ENCODE measurements around the gene KLF4.

Gene KLF4

DNA sequence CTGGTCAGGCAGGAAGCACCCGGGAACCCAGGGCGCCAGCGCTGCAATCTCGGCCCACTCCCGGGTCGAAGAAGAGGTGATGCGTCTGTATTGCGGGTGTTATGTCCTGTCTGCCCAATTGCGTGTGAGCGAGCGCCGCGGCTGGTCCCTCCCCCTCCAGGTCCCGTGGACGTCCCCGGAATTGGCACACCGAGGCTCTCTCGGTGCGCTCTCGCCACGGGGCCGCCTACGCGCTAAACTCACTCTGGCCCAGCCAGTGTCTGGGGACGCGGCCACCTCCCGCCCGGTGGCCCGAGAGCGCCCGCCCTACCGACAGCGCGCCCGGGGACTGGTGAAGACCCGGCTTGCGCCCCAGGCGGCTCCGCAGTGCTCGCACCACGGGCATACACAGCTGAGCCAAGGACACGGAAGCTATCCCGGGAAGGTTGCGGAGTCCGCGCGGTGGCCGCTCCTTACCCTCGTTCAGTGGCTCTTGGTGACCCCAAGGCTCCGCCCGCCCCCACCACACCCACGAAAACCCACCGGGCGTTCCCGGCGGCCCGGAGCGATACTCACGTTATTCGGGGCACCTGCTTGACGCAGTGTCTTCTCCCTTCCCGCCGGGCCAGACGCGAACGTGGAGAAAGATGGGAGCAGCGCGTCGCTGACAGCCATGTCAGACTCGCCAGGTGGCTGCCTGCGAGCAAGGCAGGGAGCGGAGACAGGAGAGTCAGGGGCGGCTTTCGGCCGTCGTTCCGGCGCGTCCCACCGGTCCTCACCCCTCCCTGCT lies 1.0 kb downstream of the KLF4 start:
- no peak for FAIRE-seq
- no peak for DNase-seq (ENCODE audit: low spot score)

DNA sequence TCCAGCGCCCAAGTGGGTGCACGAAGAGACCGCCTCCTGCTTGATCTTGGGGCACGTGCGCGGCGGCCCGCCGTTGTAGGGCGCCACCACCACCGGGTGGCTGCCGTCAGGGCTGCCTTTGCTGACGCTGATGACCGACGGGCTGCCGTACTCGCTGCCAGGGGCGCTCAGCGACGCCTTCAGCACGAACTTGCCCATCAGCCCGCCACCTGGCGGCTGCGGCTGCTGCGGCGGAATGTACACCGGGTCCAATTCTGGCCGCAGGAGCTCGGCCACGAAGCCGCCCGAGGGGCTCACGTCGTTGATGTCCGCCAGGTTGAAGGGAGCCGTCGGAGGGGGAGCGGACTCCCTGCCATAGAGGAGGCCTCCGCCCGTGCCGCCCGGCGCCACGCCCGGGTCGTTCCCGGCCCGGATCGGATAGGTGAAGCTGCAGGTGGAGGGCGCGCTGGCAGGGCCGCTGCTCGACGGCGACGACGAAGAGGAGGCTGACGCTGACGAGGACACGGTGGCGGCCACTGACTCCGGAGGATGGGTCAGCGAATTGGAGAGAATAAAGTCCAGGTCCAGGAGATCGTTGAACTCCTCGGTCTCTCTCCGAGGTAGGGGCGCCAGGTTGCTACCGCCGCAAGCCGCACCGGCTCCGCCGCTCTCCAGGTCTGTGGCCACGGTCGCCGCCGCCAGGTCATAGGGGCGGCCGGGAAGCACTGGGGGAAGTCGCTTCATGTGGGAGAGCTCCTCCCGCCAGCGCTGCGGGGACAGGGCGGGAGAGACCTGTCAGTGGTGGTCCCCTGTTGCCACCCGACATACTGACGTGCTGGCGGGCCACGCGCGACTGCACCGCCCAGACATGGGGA lies 1.8 kb downstream of the KLF4 start:
- DNase-seq (ENCODE audit: low spot score) (no peak), FAIRE-seq (no peak)

DNA sequence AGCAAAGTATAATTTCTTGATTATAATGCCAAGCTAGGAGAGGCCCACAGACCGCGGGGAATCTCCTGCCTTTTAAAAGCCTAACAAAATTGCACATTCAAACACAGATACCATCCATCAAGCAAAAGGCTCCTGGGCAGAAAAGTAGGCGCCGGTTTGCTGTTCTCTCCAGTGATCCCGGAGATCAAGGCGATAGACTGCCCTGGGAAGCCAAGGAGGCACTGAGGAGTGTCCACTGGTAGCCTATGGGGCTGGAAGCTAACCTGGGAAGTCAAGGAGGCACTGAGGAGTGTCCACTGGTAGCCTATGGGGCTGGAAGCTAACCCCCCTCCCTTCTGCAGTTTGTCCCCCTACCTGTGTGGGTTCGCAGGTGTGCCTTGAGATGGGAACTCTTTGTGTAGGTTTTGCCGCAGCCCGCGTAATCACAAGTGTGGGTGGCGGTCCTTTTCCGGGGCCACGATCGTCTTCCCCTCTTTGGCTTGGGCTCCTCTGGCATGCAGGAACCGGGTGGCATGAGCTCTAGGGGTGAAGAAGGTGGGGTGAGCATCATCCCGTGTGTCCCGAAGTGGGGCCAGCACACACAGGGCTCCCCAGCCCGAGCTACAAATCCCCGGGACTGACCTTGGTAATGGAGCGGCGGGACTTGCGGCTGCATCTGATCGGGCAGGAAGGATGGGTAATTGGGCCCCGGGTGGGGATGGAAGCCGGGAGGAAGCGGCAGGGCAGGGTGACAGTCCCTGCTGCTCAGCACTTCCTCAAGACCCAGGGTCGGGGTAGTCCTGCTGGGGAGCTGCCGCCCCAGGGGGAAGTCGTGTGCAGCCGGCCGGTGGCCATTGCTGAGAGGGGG lies 2.7 kb downstream of the KLF4 start:
- FAIRE-seq (no peak), DNase-seq (ENCODE audit: low spot score) (no peak)

DNA sequence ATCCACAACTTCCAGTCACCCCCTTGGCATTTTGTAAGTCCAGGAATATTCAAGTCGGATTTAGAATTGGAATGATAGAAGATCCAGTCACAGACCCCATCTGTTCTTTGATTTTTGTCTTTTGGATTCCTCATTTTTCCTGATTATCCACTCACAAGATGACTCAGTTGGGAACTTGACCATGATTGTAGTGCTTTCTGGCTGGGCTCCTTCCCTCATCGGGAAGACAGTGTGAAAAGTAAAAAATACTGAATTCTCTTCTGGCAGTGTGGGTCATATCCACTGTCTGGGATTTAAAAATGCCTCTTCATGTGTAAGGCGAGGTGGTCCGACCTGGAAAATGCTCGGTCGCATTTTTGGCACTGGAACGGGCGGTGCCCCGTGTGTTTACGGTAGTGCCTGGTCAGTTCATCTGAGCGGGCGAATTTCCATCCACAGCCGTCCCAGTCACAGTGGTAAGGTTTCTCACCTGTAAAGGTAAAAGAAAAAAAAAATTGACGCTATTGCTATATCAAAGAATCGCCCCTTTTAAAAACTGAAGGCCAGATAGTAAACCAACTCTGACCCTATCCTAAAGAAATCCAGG lies 4.0 kb downstream of the KLF4 start:
- DNase-seq (ENCODE audit: low spot score) (no peak), FAIRE-seq (no peak)

DNA sequence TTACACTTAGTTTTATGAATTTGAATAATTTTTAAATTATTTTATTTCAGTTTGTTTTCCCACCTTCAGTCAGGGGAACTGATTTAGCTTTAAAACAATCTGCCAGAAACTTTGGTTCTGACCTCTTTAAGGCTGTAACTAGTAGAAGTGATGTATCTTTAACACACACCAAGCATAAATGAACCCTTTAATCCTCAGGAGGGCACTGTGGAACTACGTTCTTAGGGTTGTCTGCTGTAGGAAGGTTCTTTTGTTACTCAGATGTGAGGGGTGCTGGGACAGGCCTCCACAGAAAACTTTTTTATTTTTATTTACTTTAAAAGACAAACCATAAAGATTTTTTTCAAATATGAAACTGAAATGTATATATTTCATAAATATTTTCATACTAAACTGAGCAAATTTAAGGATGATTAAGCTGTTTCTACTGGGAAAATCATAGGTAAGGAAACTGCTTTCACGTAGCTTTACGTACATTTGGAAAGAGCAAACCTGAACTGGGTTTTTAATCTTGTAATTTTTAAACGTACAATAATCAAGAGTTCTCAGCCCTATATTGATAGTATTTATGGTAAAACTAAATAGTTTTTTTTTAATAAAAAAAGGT lies 5.3 kb downstream of the KLF4 start:
- DNase-seq (ENCODE audit: low spot score) (peak; percentile 49), FAIRE-seq (no peak)

DNA sequence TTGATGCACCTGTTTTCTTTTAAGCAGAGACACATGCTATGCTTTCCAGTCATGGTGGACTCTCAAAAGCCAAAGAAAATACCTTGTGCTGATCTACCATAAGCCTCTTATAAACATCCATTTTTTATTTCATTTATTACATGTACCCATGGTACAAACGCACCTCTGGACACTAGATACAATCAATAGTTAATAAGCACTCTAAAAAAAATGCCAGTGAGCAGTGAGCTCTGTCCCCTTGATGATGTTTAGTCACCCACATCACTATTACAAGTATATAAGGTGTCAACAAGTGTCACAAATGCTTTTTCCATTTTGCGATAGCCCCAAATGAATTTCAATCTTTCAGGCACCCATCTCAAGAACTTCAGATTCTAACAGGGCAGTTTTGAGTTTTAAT lies 5.9 kb downstream of the KLF4 start:
- no peak for DNase-seq (ENCODE audit: low spot score)
- FAIRE-seq: no peak

DNA sequence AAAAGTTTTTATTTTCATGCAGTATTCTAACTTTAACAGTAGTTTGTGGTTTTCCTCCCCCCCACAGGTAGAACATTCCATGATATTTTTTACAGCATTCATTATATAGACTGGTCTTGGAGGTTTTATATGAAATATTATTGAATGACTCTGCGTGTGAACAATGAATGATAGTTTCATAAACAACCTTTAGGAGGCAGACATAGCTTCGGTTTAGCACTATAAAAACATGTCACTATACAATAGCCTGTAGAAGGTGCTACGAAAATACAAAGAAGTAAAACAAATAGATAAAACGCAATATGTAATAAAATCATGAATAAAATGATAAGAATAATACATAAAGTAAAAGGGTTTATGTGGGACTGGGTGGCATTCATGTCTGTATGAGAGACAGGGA lies 8.5 kb downstream of the KLF4 start:
- DNase-seq (ENCODE audit: low spot score): peak; percentile 23

DNA sequence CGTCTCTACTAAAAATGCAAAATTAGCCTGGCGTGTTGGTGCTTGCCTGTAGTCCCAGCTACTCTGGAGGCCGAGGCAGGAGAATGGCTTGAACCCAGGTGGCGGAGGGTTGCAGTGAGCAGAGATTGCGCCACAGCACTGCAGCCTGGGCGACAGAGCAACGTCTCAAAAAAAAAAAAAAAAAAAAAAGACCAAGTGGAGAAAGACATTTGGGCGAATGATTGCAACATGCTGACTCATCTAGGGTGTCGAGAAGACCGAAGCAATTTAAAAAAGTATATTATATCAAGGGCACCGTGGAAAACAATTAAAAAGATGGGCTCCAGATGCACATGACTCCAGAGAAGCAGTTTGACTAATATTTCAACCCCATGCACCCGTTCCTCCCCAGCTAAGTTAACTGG lies 9.2 kb downstream of the KLF4 start:
- DNase-seq (ENCODE audit: low spot score) (peak; percentile 46), FAIRE-seq (no peak)

More for the DNA sequence above, 8.5 kb downstream of the KLF4 start:
- FAIRE-seq: no peak

DNA sequence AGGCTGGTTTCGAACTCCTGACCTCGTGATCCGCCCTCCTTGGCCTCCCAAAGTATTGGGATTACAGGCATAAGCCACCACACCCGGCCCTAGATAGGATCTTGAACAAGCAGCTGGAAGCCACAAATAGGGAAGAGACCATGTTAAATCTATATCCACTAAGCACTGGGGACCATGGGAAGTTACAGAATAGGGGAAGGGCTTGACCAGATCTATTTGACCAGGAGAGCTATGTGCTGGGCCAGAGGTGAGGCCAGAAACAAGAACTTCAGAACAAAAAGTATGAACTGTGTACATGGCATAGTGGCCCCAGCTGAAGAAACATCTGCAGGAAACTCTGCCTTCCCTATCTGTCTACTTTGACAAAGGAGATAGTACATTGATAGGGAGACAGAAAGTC lies 10.8 kb downstream of the KLF4 start:
- FAIRE-seq (no peak), DNase-seq (ENCODE audit: low spot score) (no peak)

DNA sequence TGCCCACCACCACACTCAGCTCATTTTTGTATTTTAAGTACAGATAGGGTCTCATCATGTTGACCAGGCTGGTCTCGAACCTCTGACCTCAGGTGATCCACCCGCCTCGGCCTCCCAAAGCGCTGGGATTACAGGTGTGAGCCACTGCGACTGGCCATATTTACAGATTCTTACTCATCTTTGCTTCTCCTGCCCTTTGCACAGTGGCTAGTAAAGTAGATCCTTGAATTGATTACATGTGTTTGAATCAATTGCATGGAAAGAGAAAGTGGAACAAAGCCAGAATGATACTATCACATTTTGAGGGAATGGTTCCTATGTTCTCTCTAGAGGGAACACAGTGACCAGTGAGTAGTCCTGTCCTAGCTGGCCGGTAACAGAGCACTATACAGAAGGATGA lies 15.4 kb downstream of the KLF4 start:
- FAIRE-seq: no peak
- no peak for DNase-seq (ENCODE audit: low spot score)

DNA sequence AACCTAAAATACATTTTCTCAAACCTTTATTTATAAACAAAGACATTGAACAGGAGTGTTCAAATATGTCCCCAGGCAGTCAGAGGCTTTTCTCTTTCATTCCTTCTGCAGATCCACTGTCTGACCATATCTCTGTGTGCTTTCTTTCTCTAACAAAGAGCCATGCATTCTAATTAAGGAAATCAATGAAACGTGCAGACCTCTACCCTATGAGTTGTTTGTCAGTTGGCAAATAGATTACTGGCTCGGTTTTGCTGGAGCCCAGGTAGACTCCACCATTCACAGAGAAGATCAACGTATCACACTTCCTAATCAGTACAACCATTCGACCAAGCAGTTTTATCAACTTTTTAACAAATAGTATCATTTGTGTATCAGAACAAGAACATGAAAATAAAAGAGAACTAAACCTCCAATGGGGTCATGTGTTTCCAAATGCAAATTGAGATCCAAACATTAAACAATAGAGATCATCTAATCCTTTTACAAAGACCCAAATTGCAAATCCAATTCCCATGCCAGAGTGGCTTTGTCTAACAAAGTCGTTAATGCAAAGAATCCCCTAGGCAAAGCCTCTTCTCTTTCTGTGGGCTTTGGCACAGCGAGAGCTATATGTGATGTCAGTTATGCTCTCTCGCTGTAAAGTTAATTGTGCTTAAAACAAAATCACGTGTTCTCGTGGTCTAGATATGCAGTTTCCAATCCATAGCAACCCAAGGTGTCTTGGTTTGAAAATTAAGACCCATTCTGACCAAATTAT lies 16.8 kb downstream of the KLF4 start:
- DNase-seq (ENCODE audit: low spot score) (no peak), FAIRE-seq (no peak)

DNA sequence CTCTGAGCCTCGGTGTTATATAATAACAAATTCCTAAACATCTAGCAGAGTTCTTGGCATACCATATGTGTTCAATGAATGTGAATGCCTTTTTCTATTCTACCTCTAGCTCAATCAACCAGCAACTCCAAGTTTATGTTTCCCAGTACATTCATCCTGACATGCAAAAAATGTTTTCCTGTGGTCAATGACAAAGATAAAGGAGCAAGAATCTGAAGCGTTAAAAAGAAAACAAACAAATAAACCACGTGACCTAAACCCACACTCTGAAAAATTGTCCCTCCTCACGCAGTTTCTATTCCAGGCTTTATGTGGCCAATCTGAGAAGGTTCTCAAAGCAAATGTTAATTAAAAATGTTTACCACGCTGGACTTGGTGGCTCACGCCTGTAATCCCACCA lies 18.0 kb downstream of the KLF4 start:
- no peak for DNase-seq (ENCODE audit: low spot score)
- FAIRE-seq: no peak

DNA sequence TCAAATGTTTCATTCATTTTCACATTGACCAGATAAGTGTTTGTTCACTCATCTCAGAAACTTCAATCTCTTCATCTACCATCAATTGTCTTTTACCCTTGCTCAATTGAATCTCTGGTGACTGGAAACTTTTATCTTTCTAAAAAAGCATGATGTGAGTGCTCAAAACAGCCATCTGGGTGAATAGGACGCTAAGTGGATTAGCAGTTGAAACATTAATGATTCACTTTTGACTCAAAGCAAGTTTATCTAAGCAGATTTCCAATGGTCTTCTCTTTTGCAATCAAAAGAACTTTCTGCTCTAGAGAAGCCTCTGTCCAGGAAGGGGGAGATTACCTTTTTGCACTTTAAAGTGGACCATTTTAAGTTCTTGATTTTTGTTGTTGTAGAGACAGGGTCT lies 22.2 kb downstream of the KLF4 start:
- DNase-seq (ENCODE audit: low spot score) (no peak), FAIRE-seq (no peak)

DNA sequence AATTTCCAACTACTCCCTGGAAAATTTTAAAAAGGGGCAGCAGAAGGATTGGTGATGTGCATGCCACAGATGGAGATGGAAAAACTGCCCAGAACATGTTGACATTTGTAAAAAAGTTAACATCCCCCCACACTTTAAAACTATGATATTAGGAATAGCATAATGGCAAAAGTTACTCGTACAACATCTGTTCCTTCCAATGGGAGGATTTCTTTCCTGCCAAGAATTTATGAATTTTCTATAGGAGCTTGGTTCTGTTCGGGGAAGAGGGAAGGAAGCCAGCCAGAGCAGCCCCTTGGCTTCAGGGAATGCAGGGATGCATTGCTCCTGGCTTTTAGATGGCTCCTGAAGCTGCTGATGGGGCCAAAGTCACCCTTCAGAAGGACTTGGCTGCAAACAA lies 22.7 kb downstream of the KLF4 start:
- FAIRE-seq (no peak), DNase-seq (ENCODE audit: low spot score) (no peak)

DNA sequence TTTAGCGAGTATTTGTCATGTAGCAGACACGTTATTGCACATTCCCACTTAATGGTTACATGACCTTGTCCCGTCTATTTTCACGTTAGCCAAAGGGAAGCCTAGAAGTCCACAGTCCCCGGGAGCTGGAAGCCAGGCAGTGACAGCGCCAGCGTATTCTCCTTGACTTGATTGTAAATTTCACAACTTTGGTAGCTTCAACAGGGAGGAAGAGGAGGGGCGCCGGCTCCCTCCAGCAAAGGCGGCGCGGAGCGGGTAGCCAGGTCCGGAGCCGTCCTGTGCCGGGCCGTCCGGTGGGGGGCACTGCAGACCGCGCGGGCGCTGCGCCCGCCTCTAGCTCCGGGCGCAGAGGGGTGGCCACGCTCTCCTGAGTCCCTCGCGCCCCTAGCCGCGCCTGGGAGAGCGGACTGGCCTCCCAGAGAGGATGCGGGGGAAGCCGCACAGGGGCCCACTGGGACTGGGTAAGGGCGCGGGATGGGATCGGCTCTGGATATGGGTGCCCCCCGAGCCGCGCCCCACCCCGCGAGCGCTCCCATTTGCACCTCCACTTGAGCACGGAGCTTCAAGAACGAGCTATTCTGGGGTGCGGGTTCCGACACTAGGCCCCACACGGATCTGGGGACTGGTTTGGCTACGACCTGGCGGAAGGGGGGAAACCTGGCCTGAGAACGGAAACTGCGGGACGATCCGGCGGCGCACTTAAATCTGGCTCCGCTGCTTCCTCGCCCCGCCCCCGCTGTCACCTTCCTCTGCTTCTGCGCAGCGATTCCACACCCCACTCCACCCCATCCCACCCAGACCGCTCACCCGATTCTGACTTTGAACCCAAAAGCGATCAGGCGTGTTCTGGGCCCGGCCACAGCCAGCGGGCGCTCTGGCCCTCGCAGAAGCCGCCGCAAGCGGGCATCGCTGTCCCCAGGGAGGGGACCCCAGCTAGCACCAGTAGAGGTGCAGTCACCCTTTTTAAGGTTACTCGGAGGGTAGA lies 23.8 kb downstream of the KLF4 start:
- FAIRE-seq (no peak), DNase-seq (ENCODE audit: low spot score) (no peak)

DNA sequence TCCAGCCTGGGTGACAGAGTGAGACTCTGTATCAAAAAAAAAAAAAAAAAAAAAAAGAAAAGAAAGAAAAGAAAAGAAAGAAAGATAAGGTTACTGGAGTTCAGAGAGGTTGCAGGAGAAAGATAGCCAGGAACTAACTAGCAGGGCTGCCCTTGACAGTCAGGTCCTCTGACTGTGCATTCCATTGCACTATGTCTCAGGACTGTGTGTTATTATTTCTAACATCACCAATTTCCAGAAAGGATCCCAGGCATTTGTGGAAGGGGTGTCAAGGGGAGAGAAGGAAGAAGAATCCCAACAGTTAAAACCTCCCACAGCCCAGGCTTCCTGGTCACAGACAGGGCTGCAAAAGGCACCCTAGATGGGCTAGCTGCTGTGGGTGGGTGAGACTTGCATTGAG lies 25.1 kb downstream of the KLF4 start:
- DNase-seq (ENCODE audit: low spot score) (no peak), FAIRE-seq (no peak)

DNA sequence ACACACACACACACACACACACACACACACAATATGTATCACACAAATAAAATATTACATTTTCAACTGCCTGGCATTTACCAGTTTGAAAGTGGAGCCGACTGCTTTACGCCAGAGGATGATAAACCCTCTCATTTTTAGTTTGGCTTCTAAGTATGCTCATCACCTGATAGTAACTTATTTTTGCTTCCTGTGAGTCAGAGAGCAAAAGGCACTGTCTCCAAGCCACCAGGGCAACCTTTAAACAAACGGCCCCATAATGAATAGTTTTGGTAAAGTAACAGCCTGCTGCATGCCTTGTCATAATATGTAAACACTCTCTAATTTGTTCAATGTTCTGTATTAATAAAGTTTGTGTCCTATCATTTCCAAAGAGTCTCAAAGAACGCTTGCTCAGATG lies 26.9 kb downstream of the KLF4 start:
- FAIRE-seq (no peak), DNase-seq (ENCODE audit: low spot score) (peak; percentile 27)

DNA sequence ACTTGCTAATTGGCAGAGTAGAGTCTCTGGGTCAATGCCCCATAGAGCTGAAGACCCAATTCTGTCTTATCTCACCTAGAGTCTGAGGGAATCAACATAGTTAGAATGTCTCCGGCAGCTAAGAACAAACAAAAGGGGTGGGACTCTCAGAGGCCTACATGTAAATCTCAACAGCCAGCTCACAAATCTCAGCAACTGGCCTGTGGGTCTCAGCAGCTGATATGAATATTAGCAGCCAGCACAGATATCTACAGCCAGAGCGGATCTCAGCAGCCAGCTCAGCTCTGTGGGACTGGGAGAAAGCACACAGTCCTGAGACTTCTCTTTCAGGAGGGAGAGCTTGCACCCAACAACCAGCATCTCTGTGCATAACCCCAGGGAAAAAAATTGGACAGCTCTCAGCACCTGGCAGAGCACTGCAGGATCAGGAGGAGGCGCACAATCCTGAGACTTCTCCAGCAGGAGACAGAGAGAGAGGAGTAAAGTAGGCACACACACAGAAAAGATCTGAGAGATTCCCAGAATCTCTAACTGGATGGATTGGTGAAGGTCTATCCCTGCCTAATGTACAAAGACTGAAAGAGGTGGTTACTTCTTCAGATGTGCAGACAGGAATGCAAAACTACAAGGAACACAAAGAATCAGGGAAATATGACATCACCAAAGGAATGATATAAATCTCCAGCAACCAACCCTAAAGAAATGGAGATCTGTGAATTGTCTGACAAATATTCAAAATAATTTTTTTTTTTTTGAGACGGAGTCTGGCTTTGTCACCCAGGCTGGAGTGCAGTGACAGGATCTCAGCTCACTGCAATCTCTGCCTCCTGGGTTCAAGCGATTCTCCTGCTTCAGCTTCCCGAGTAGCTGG lies 29.2 kb downstream of the KLF4 start:
- no peak for FAIRE-seq
- no peak for DNase-seq (ENCODE audit: low spot score)
